Activated B cell treated with CpG ODN at 0.5 μM for 24 hours (primary cell): ENCODE measurements around the gene EGFL7. TPM values are rescaled to one million over a fixed set of nuclear protein-coding genes. Genes with fewer than 3 reads are reported as not detected.
A peak's percentile ranks its signal among the peaks of the same experiment; 100 is the strongest.

Experiments used
- ATAC-seq: fragments of 200-7000 bp; cut with Tn5 transposase; one replicate; pipeline ENCODE4 v1.10.0; 2021; ENCODE audit warnings: low read depth, mild to moderate bottlenecking, moderate library complexity
- CTCF ChIA-PET: fragments of 350-600 bp; sonication (Branson Sonifier 250); formaldehyde crosslinking; loops from one replicate; lab custom pipeline; 2021; ENCODE audit warnings: antibody characterized with exemption; lab: Charles Lee
- POLR2A ChIA-PET: fragments of 350-600 bp; sonication (Branson Sonifier 250); formaldehyde crosslinking; loops from one replicate; lab custom pipeline; 2021; ENCODE audit warnings: antibody characterized with exemption; lab: Charles Lee
- DNase-seq: peaks from one replicate; pipeline ENCODE4 v3.0.0; 2022
- H3K27ac Mint-ChIP-seq: one replicate; pipeline ENCODE4 v1.8.0; 2020; ENCODE audit warnings: mixed read lengths
- H3K27me3 Mint-ChIP-seq: one replicate; pipeline ENCODE4 v1.8.0; 2021; ENCODE audit warnings: mixed read lengths
- H3K36me3 Mint-ChIP-seq: one replicate; pipeline ENCODE4 v1.8.0; 2021; ENCODE audit warnings: low read depth, mixed read lengths
- H3K4me1 Mint-ChIP-seq: one replicate; pipeline ENCODE4 v1.8.0; 2021; ENCODE audit warnings: mixed read lengths
- H3K4me3 Mint-ChIP-seq: one replicate; pipeline ENCODE4 v1.8.0; 2020; ENCODE audit warnings: mild to moderate bottlenecking, mixed read lengths
- H3K9me3 Mint-ChIP-seq: one replicate; pipeline ENCODE4 v1.8.0; 2020; ENCODE audit warnings: mixed read lengths
- CTCF ChIP-seq: fragments of 200-600 bp; IDR thresholded peaks from one replicate; pipeline ENCODE4 v1.8.0; 2022; ENCODE audit warnings: antibody characterized with exemption, mild to moderate bottlenecking
- intact Hi-C: fragments of 100-400 bp; cut with micrococcal nuclease; formaldehyde crosslinking; loops from one replicate; pipeline ENCODE4 v1.15.1; 2024
- total RNA-seq: library from RNA; stranded (reverse); gene quantifications from 2 replicates; pipeline ENCODE4 v1.2.3, GENCODE V29; 2022

The EGFL7 gene
- total RNA-seq, 1 donor from 2014 or later = not detected

GRCh38 chr9:136692185-136693134 lies 29.7 kb downstream of the EGFL7 start:
- no peak overlapping the region for H3K4me3 Mint-ChIP-seq
- H3K9me3 Mint-ChIP-seq = no peaks in the 10 kb centered on the region
- no peak overlapping the region for H3K27ac Mint-ChIP-seq
- ATAC-seq = no peak
- intact Hi-C loops = no loop called here
- no peak for DNase-seq
- no peaks in the 10 kb centered on the region for H3K36me3 Mint-ChIP-seq
- TF ChIP-seq CTCF = no peak
- ChIA-PET POLR2A (no interaction called here), CTCF (interaction anchor here (0.5 kb wide), 1 partner anchor 485 kb away, joined by 3 read pairs; no protein-coding TSS in a partner anchor)
- peaks cover 10% of the 10 kb centered on the region for H3K4me1 Mint-ChIP-seq
- H3K27me3 Mint-ChIP-seq = peaks cover 11% of the 10 kb centered on the region

GRCh38 chr9:136693135-136693489 lies 30.4 kb downstream of the EGFL7 start:
- Mint-ChIP-seq H3K27me3 (peaks cover 16% of the 10 kb centered on the region), H3K4me3 (no peak overlapping the region)
- CTCF ChIA-PET = interaction anchor here (0.5 kb wide), 1 partner anchor 486 kb away, joined by 3 read pairs; no protein-coding TSS in a partner anchor

GRCh38 chr9:136693490-136694162 lies 30.9 kb downstream of the EGFL7 start:
- H3K9me3 Mint-ChIP-seq = no peaks in the 10 kb centered on the region
- ChIA-PET POLR2A (interaction anchor here (1.0 to 1.3 kb wide), 3 partner anchors 11 to 74 kb away, joined by 3 read pairs; no protein-coding TSS in a partner anchor), CTCF (interaction anchor here (0.8 to 0.9 kb wide), 2 partner anchors 12 to 36 kb away, joined by 3 read pairs; no protein-coding TSS in a partner anchor)
- ATAC-seq = peak; percentile 60
- H3K27ac Mint-ChIP-seq = no peak overlapping the region
- H3K27me3 Mint-ChIP-seq = peaks cover 18% of the 10 kb centered on the region
- no peak for TF ChIP-seq CTCF
- no peak for DNase-seq
- peaks cover 14% of the 10 kb centered on the region for H3K4me1 Mint-ChIP-seq
- H3K36me3 Mint-ChIP-seq = no peaks in the 10 kb centered on the region
- H3K4me3 Mint-ChIP-seq = no peak overlapping the region
- intact Hi-C loops = no loop called here

More at GRCh38 chr9:136693135-136693489, 30.4 kb downstream of the EGFL7 start:
- POLR2A ChIA-PET = interaction anchor here (1.0 kb wide), 2 partner anchors 11 to 74 kb away, joined by 3 read pairs; no protein-coding TSS in a partner anchor
- TF ChIP-seq CTCF = no peak
- ATAC-seq (no peak), DNase-seq (no peak)
- intact Hi-C loops = no loop called here
- H3K27ac Mint-ChIP-seq = no peak overlapping the region
- no peaks in the 10 kb centered on the region for H3K9me3 Mint-ChIP-seq
- H3K36me3 Mint-ChIP-seq = no peaks in the 10 kb centered on the region
- H3K4me1 Mint-ChIP-seq = peaks cover 15% of the 10 kb centered on the region

GRCh38 chr9:136694163-136694871 lies 31.6 kb downstream of the EGFL7 start:
- Mint-ChIP-seq H3K9me3 (no peaks in the 10 kb centered on the region), H3K4me3 (no peak overlapping the region), H3K4me1 (peaks cover 16% of the 10 kb centered on the region), H3K27ac (no peak overlapping the region), H3K27me3 (peaks cover 18% of the 10 kb centered on the region), H3K36me3 (no peaks in the 10 kb centered on the region)
- POLR2A ChIA-PET = interaction anchor here (1.0 to 1.3 kb wide), 3 partner anchors 10 to 73 kb away, joined by 3 read pairs; no protein-coding TSS in a partner anchor
- peak; percentile 59 for ATAC-seq
- DNase-seq = no peak
- CTCF ChIA-PET = interaction anchor here (0.8 to 0.9 kb wide), 2 partner anchors 11 to 35 kb away, joined by 3 read pairs; no protein-coding TSS in a partner anchor
- TF ChIP-seq CTCF = no peak
- intact Hi-C loops = no loop called here
